Hepatocyte (in vitro differentiated cells): ENCODE results near the gene CDH4. TPM values are rescaled to one million over a fixed set of nuclear protein-coding genes. Genes with fewer than 3 reads are reported as not detected.
A peak's percentile ranks its signal among the peaks of the same experiment; 100 is the strongest.

Experiments used
- DNase-seq: peaks from one replicate; pipeline ENCODE4 v3.0.0-alpha.2; 2016; ENCODE audit warnings: low spot score
- H2AFZ ChIP-seq: fragments of 200-600 bp; sonication (generic); 2 replicates; pipeline ENCODE4 v1.6.0; 2016; ENCODE audit warnings: antibody characterized with exemption, mild to moderate bottlenecking
- H3K27ac ChIP-seq: fragments of 200-600 bp; sonication (generic); 2 replicates; pipeline ENCODE4 v1.5.1; 2016; ENCODE audit warnings: mild to moderate bottlenecking
- H3K27me3 ChIP-seq: fragments of 200-600 bp; sonication (generic); 2 replicates; pipeline ENCODE4 v1.6.1; 2016
- H3K36me3 ChIP-seq: fragments of 200-600 bp; sonication (generic); replicated peaks from 2 replicates; pipeline ENCODE4 v1.5.1; 2016; ENCODE audit warnings: low read depth; ENCODE audit not compliant: insufficient read depth
- H3K4me1 ChIP-seq: fragments of 200-600 bp; sonication (generic); 2 replicates; pipeline ENCODE4 v1.5.1; 2016; ENCODE audit warnings: mild to moderate bottlenecking, moderate library complexity; ENCODE audit not compliant: insufficient read depth
- H3K4me2 ChIP-seq: fragments of 200-600 bp; sonication (generic); 2 replicates; pipeline ENCODE4 v1.6.0; 2016
- H3K4me3 ChIP-seq: fragments of 200-600 bp; sonication (generic); 2 replicates; pipeline ENCODE4 v1.5.1; 2016; ENCODE audit warnings: mild to moderate bottlenecking
- H3K79me2 ChIP-seq: fragments of 200-600 bp; sonication (generic); 2 replicates; pipeline ENCODE4 v1.6.0; 2017; ENCODE audit warnings: mild to moderate bottlenecking
- H3K9me2 ChIP-seq: fragments of 200-600 bp; sonication (generic); replicated peaks from 2 replicates; pipeline ENCODE4 v1.6.0; 2017; ENCODE audit warnings: mild to moderate bottlenecking; ENCODE audit not compliant: insufficient read depth
- H3K9me3 ChIP-seq: fragments of 200-600 bp; sonication (generic); 2 replicates; pipeline ENCODE4 v1.5.1; 2016; ENCODE audit warnings: low read depth, mild to moderate bottlenecking
- H4K20me1 ChIP-seq: fragments of 200-600 bp; sonication (generic); 2 replicates; pipeline ENCODE4 v1.6.0; 2016; ENCODE audit warnings: mild to moderate bottlenecking; ENCODE audit not compliant: insufficient read depth, poor library complexity, severe bottlenecking
- CTCF ChIP-seq: fragments of 200-600 bp; sonication (generic); IDR thresholded peaks from 2 replicates; pipeline ENCODE4 v1.5.1; 2016; ENCODE audit warnings: antibody characterized with exemption, mild to moderate bottlenecking; ENCODE audit not compliant: poor library complexity
- EZH2 ChIP-seq: fragments of 200-600 bp; sonication (generic); IDR thresholded peaks from 2 replicates; pipeline ENCODE4 v1.6.1; 2016; ENCODE audit warnings: antibody characterized with exemption, mild to moderate bottlenecking, borderline replicate concordance
- EZH2phosphoT487 ChIP-seq: fragments of 200-600 bp; sonication (generic); IDR thresholded peaks from one replicate; pipeline ENCODE4 v1.6.1; 2018; ENCODE audit warnings: antibody characterized with exemption, mild to moderate bottlenecking, low read depth, moderate library complexity; ENCODE audit not compliant: unreplicated experiment, severe bottlenecking
- WGBS: methylation state at CpG from one replicate; pipeline ENCODE4 v1.1.6; 2016; ENCODE audit warnings: low lambda C conversion rate; ENCODE audit errors: missing lambda C conversion rate; 5-methylcytosine and 5-hydroxymethylcytosine counted together
- polyA plus RNA-seq: library from polyadenylated mRNA; unstranded; fragments of >200 nt; fragmentation: Nextera tagmentation; extraction: Ambion mirVana; gene quantifications from 2 replicates; pipeline ENCODE4 v1.2.1, GENCODE V29; 2016
- total RNA-seq: library from RNA; depleted of rRNA; stranded (reverse); fragments of >200 nt; gene quantifications from 2 replicates; pipeline ENCODE4 v1.2.3, GENCODE V29; 2014

Gene CDH4
- total and polyA plus RNA-seq, 2 experiments from 2014 or later = 0.53 to 0.73 TPM

GRCh38 chr20:61331543-61331942 is 79.5 kb downstream of the CDH4 start:
- WGBS = 85% methylated on average over 11 of the region's 11 CpGs
- Histone ChIP-seq H3K9me3 (no peaks in the 10 kb centered on the region), H3K4me1 (no peaks in the 10 kb centered on the region), H3K9me2 (no peaks in the 10 kb centered on the region), H3K27ac (no peak overlapping the region), H3K4me3 (no peak overlapping the region), H3K36me3 (no peaks in the 10 kb centered on the region), H3K4me2 (no peak overlapping the region), H3K79me2 (no peaks in the 10 kb centered on the region), H3K27me3 (peaks cover under 1% of the 10 kb centered on the region), H2AFZ (no peak overlapping the region), H4K20me1 (no peaks in the 10 kb centered on the region)
- DNase-seq = peak; percentile 45
- TF ChIP-seq EZH2 (no peak), CTCF (no peak), EZH2phosphoT487 (no peak)

GRCh38 chr20:61332016-61332975 is 80.2 kb downstream of the CDH4 start:
- H3K27me3 ChIP-seq = no peaks in the 10 kb centered on the region
- no peak overlapping the region for H2AFZ ChIP-seq
- no peak for TF ChIP-seq EZH2
- TF ChIP-seq CTCF = no peak
- no peak for TF ChIP-seq EZH2phosphoT487
- no peaks in the 10 kb centered on the region for H3K4me1 ChIP-seq
- no peak for DNase-seq
- no peak overlapping the region for H3K27ac ChIP-seq
- no peaks in the 10 kb centered on the region for H3K79me2 ChIP-seq
- H3K36me3 ChIP-seq = no peaks in the 10 kb centered on the region
- no peak overlapping the region for H3K4me3 ChIP-seq
- H3K4me2 ChIP-seq = no peak overlapping the region
- no peaks in the 10 kb centered on the region for H4K20me1 ChIP-seq
- H3K9me2 ChIP-seq = no peaks in the 10 kb centered on the region
- WGBS = 72% methylated on average over 22 of the region's 22 CpGs
- no peaks in the 10 kb centered on the region for H3K9me3 ChIP-seq

GRCh38 chr20:61333484-61334108 is 81.5 kb downstream of the CDH4 start:
- no peaks in the 10 kb centered on the region for H3K79me2 ChIP-seq
- WGBS = 78% methylated on average over 9 of the region's 9 CpGs
- H3K4me2 ChIP-seq = no peak overlapping the region
- H3K27ac ChIP-seq = no peak overlapping the region
- no peak overlapping the region for H3K4me3 ChIP-seq
- DNase-seq = no peak
- no peaks in the 10 kb centered on the region for H3K36me3 ChIP-seq
- H3K9me2 ChIP-seq = no peaks in the 10 kb centered on the region
- no peaks in the 10 kb centered on the region for H3K9me3 ChIP-seq
- no peak overlapping the region for H2AFZ ChIP-seq
- H4K20me1 ChIP-seq = no peaks in the 10 kb centered on the region
- no peaks in the 10 kb centered on the region for H3K4me1 ChIP-seq
- TF ChIP-seq EZH2phosphoT487 (no peak), CTCF (no peak), EZH2 (no peak)
- no peaks in the 10 kb centered on the region for H3K27me3 ChIP-seq
